ENCODE measurements around the gene GADD45A.
A peak's percentile ranks its signal among the peaks of the same experiment; 100 is the strongest.
"Not testable (repeated sequence)": the region's sequence is repeated elsewhere in the genome, so short reads cannot be mapped to it uniquely, and the experiment has no call there.

The GADD45A gene, protein sequence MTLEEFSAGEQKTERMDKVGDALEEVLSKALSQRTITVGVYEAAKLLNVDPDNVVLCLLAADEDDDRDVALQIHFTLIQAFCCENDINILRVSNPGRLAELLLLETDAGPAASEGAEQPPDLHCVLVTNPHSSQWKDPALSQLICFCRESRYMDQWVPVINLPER

DNA sequence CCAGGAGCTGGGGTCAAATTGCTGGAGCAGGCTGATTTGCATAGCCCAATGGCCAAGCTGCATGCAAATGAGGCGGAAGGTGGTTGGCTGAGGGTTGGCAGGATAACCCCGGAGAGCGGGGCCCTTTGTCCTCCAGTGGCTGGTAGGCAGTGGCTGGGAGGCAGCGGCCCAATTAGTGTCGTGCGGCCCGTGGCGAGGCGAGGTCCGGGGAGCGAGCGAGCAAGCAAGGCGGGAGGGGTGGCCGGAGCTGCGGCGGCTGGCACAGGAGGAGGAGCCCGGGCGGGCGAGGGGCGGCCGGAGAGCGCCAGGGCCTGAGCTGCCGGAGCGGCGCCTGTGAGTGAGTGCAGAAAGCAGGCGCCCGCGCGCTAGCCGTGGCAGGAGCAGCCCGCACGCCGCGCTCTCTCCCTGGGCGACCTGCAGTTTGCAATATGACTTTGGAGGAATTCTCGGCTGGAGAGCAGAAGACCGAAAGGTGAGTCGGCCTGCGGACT, at the start of gene GADD45A:
GADD45A (plus strand) TSS at position 135 of the 491 bp plus-strand sequence; CDS start at position 429, 294 bp downstream.
- peak; percentile 71 to 81 for DNase-seq (ENCODE audit: low read depth in 2 of 2)

- DNase-seq (ENCODE audit: low read depth in 2 of 2) = no peak
Measured at GRCh38 chr1:67636146-67636545, 48.9 kb upstream of the GADD45A start.

DNA sequence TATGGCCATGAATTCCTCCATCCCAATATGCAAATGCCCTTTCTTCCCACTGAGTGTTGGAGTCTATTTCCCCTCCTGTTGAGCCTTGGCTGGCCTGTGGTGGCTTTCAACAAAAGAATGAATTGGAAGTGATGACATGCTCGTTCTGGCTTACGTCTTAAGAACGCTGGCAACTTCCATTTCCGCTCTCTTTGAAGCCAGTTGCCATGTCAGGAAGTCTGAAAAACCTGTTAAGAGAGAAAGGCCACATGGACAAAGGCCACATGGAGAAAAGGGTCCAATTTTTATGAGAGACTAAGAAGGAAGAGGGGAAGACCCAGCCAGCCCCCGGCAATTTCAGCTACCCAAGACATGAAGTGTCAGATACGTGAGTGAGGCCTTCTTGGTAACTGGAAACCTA, 45.6 kb upstream of the GADD45A start:
- DNase-seq (ENCODE audit: low read depth in 2 of 2) = no peak

GRCh38 chr1:67642629-67643028, 42.4 kb upstream of the GADD45A start:
- no peak for DNase-seq (ENCODE audit: low read depth in 2 of 2)

DNA sequence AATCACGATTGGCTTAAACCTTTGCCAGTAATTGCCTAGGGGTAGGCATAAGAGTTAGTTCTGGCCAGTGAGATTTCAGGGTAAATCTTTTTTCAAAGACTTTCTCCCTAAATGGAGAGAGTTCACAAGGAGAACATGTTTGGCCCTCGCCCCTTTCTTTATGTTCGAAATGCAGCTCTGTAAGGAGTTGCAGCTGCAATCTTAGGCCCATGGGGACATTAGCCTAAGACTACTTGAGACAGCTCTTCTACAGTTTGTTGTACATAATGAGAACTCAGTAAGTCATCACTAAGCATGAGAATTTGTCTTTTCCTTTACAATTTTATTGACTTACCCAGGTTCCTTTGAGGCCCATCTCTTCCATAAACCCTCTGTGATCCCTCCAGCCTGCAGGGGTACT, 40.4 kb upstream of the GADD45A start:
- no peak for DNase-seq (ENCODE audit: low read depth in 2 of 2)

- no peak for DNase-seq (ENCODE audit: low read depth in 2 of 2)
Measured at GRCh38 chr1:67645495-67646144, 39.4 kb upstream of the GADD45A start.

- no peak for DNase-seq (ENCODE audit: low read depth in 2 of 2)
Measured at GRCh38 chr1:67646145-67647035, 38.6 kb upstream of the GADD45A start.

- no peak for DNase-seq (ENCODE audit: low read depth in 2 of 2)
Measured at GRCh38 chr1:67647036-67647798, 37.8 kb upstream of the GADD45A start.

- DNase-seq (ENCODE audit: low read depth in 2 of 2) = no peak
Measured at GRCh38 chr1:67647814-67648358, 37.1 kb upstream of the GADD45A start.

DNA sequence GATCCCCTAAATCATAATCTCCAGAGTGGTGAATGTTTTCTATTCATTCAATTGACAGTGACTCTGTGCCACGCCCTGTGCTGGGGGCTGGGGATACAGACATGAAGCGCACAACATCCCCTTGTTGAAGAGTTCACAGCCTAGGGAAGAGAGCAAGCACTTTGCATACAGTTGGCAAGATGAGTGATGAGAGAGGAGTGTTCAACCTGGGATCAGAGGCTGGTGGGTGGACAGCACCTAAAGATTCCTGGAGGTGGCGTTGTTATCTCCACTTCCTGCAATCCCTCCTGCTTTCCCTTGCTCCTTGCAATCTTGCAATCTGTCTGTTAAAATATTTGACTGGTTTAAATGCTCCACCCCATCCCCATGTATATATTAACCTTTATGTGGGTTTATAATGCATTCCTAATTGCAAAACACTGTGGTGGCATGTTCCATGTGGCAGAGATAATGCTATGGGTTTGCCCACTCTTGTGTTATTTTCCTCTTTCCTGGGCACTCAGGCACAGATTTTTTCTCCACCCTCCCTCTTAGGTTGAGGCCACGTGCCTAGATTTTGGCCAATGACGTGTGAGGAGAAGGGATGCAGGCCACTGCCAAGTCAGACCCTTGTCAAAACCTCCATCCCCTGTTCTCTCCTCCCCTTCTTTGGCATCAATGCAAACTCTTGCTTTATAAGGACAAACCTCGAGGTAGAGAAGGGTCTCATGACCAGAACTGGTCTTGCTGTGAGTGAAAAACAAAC, 36.2 kb upstream of the GADD45A start:
- no peak for DNase-seq (ENCODE audit: low read depth in 2 of 2)

- no peak for DNase-seq (ENCODE audit: low read depth in 2 of 2)
Measured at GRCh38 chr1:67650061-67650460, 34.9 kb upstream of the GADD45A start.

DNA sequence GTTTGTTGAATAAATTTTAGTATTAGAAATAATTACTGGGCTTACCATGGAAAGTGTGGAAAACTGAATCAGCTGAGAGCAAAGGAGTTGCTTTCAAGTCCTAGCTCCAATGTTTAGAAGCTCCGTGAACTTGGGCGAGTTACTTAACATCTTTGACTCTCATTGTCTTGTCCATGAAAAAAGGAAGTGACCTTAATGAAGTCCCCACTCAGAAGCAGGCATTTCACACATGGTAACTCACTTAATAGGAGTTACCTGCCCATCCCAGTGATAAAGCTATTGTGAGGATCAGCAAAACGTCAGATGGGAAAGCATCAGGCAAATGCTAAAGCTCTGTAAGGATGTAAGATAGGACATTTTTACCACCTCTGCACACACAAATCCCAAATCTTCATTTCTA, 34.0 kb upstream of the GADD45A start:
- DNase-seq (ENCODE audit: low read depth in 2 of 2) = no peak

DNA sequence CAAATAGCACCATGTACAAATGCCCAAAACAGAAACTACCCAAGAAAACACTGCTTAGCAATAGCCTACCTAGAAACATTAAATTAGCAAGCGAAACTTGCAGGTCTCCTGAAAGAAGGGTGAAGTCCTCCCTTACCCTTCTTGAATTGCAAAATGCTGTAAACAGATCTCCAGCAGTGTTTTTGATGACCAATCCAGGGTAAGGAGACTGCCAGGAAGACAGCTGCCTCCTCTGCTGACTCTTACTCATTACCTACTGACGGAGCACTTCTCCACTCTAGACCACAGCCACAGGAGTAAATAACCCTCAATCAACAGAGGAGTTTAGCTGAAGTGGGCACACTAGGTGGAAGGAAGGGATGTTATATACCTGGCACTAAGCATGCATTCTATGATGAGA, 32.2 kb upstream of the GADD45A start:
- DNase-seq (ENCODE audit: low read depth in 2 of 2) = no peak

GRCh38 chr1:67653304-67653703, 31.7 kb upstream of the GADD45A start:
- no peak for DNase-seq (ENCODE audit: low read depth in 2 of 2)

DNA sequence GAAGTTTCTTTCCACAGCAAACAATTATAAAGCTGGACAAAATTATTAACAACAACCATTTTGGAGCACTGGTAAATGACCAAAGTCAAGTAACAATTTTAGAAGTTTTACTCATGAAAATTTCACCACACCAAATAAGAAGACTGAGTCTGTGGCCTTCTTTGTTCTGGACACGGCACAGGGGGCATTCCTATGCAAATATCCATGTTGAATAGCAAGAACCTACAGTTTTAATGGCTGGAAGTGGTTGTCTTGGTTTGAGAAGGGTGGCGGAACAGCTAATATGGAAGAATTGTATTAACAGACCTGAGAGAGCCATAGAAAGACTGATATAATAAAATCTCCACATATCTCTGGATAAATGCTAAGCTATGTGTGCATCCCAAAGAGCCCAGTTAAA, 29.4 kb upstream of the GADD45A start:
- DNase-seq (ENCODE audit: low read depth in 2 of 2) = no peak

GRCh38 chr1:67657152-67657551, 27.8 kb upstream of the GADD45A start:
- DNase-seq (ENCODE audit: low read depth in 2 of 2) = not testable (repeated sequence)

GRCh38 chr1:67659229-67659628, 25.8 kb upstream of the GADD45A start:
- no peak for DNase-seq (ENCODE audit: low read depth in 2 of 2)

DNA sequence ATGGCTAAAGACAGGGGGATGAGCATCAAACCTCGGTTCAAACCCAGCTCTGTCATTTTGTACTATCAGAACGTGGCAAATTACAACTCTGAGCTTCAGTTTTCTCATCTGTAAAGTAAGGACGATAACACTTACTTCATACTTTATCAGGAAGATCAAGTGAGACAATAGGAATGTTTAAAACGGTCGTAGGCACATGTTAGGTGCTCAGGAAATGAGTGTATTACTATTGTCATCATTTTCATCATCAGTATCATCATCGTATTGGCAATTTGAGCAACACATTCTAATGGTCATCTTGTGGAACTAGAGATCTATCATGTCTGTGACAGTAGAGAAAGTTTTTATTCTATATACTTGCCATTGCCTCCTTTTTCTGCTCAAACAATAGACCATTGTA, 22.1 kb upstream of the GADD45A start:
- no peak for DNase-seq (ENCODE audit: low read depth in 2 of 2)

GRCh38 chr1:67664048-67664447, 21.0 kb upstream of the GADD45A start:
- no peak for DNase-seq (ENCODE audit: low read depth in 2 of 2)

GRCh38 chr1:67665307-67665706, 19.7 kb upstream of the GADD45A start:
- DNase-seq (ENCODE audit: low read depth in 2 of 2) = not testable (repeated sequence)

- no peak for DNase-seq (ENCODE audit: low read depth in 2 of 2)
Measured at GRCh38 chr1:67666636-67667035, 18.4 kb upstream of the GADD45A start.

All from stimulated activated CD4-positive, alpha-beta T cell treated with anti-CD3 and anti-CD28 coated beads, Interleukin-1b, Interleukin-23, amount 100 ng/mL, for 1 hour (primary cell).